Keratinocyte (primary cell): Measurements from ENCODE around the gene TEKTIP1. TPM values are rescaled to one million over a fixed set of nuclear protein-coding genes. Genes with fewer than 3 reads are reported as not detected.
A peak's percentile ranks its signal among the peaks of the same experiment; 100 is the strongest.

Experiments used
- DNase-seq: peaks from one replicate; pipeline ENCODE4 v3.0.0-alpha.2; 2011; ENCODE audit warnings: low read depth, missing footprints, low spot score
- FAIRE-seq: peaks from 2 replicates; lab custom pipeline; 2011; peaks lifted over from hg19 to GRCh38; lab: Jason Lieb, UNC
- H2AFZ ChIP-seq: 2 replicates; pipeline ENCODE4 v1.6.0; 2012; ENCODE audit warnings: low read length, control low read depth, inconsistent platforms; ENCODE audit not compliant: control insufficient read depth
- H3K27ac ChIP-seq: 2 replicates; pipeline ENCODE4 v1.5.1; 2011; ENCODE audit warnings: low read length; ENCODE audit not compliant: control insufficient read depth, insufficient read depth
- H3K27me3 ChIP-seq: 3 replicates; pipeline ENCODE4 v1.6.0; 2011; ENCODE audit warnings: low read length; ENCODE audit not compliant: control insufficient read depth, insufficient read depth; ENCODE audit errors: extremely low read depth
- H3K36me3 ChIP-seq, 2 experiments: 2 replicates in 1 of 2; 3 replicates in 1 of 2; pipeline ENCODE4 v1.5.1; 2011; ENCODE audit warnings: low read length in 2 of 2, mild to moderate bottlenecking in 1 of 2; ENCODE audit not compliant: control insufficient read depth in 2 of 2, insufficient read depth in 2 of 2; ENCODE audit errors: extremely low read depth in 1 of 2
- H3K4me1 ChIP-seq: 3 replicates; pipeline ENCODE4 v1.5.1; 2011; ENCODE audit warnings: low read length; ENCODE audit not compliant: control insufficient read depth, insufficient read depth; ENCODE audit errors: extremely low read depth
- H3K4me2 ChIP-seq: 3 replicates; pipeline ENCODE4 v1.6.0; 2011; ENCODE audit warnings: low read depth, low read length; ENCODE audit not compliant: control insufficient read depth, insufficient read depth; ENCODE audit errors: extremely low read depth
- H3K4me3 ChIP-seq, 3 experiments: fragments of 200-600 bp in 1 of 3; sonication (generic) in 1 of 3; 2 replicates in 2 of 3; 3 replicates in 1 of 3; pipeline ENCODE4 v1.5.1; 2011 to 2016; ENCODE audit warnings: low read length in 3 of 3, mild to moderate bottlenecking in 3 of 3, control low read depth in 2 of 3, inconsistent platforms in 1 of 3, low read depth in 1 of 3, mixed read lengths in 1 of 3, mixed run types in 1 of 3, moderate library complexity in 1 of 3; ENCODE audit not compliant: control insufficient read depth in 2 of 3, insufficient read depth in 2 of 3; ENCODE audit errors: extremely low read depth in 1 of 3
- H3K79me2 ChIP-seq: 2 replicates; pipeline ENCODE4 v1.6.0; 2012; ENCODE audit warnings: low read length; ENCODE audit not compliant: control insufficient read depth, insufficient read depth
- H3K9ac ChIP-seq: 3 replicates; pipeline ENCODE4 v1.6.0; 2011; ENCODE audit warnings: low read length; ENCODE audit not compliant: control insufficient read depth, insufficient read depth; ENCODE audit errors: extremely low read depth
- H3K9me1 ChIP-seq: 3 replicates; pipeline ENCODE4 v1.6.0; 2011; ENCODE audit warnings: low read length; ENCODE audit not compliant: control insufficient read depth, insufficient read depth; ENCODE audit errors: extremely low read depth
- H3K9me3 ChIP-seq: 2 replicates; pipeline ENCODE4 v1.5.1; 2012; ENCODE audit warnings: low read depth, low read length; ENCODE audit not compliant: control insufficient read depth
- H4K20me1 ChIP-seq: 3 replicates; pipeline ENCODE4 v1.6.0; 2011; ENCODE audit warnings: low read length; ENCODE audit not compliant: control insufficient read depth, insufficient read depth; ENCODE audit errors: extremely low read depth
- CTCF ChIP-seq, 3 experiments: IDR thresholded peaks in 1 of 3; conservative IDR thresholded peaks in 1 of 3; optimal IDR thresholded peaks in 1 of 3; 2 replicates in 2 of 3; 3 replicates in 1 of 3; pipeline versions ENCODE3 to v1.5.1; 2011; ENCODE audit warnings: low read length in 3 of 3, mild to moderate bottlenecking in 3 of 3, moderate library complexity in 2 of 3, control low read depth in 1 of 3, inconsistent platforms in 1 of 3; ENCODE audit not compliant: insufficient read depth in 2 of 3; ENCODE audit errors: extremely low read depth in 1 of 3
- EZH2 ChIP-seq: IDR thresholded peaks from one replicate; pipeline ENCODE4 v1.6.1; 2012; ENCODE audit warnings: inconsistent platforms, mild to moderate bottlenecking, low read length, moderate library complexity
- dilution Hi-C: fragments of 300-500 bp; cut with MboI; formaldehyde crosslinking; loops from one replicate; pipeline ENCODE4 v1.7.0; 2020; ENCODE audit warnings: low sequenced_read_pairs; ENCODE audit not compliant: extremely low pct_ligation_motif_present
- polyA plus RNA-seq, 5 experiments: library from polyadenylated mRNA; depleted of rRNA in 3 of 5; stranded (reverse) in 3 of 5; stranded (forward) in 1 of 5; unstranded in 1 of 5; fragments of >200 nt; gene quantifications; 1 replicate in 1 of 5; 2 replicates in 3 of 5; 3 replicates in 1 of 5; pipeline versions ENCODE4 v1.2.1 to v1.2.3, GENCODE V29; 2011 to 2012; ENCODE audit warnings: missing spikeins in 2 of 5, low read depth in 1 of 5, low replicate concordance in 1 of 5

Gene TEKTIP1
- polyA plus RNA-seq, 1 donor (not counting 4 experiments of a cell fraction or from before 2014, with no cell fraction given), result not detected

- H3K9ac ChIP-seq, result no peak overlapping the region
- DNase-seq (no peak), FAIRE-seq (no peak)
- no peak overlapping the region for H2AFZ ChIP-seq
- no peaks in the 10 kb centered on the region for H3K27me3 ChIP-seq
- peak overlapping the region; percentile 30 for H3K4me2 ChIP-seq
- peaks cover 9% of the 10 kb centered on the region for H3K4me1 ChIP-seq
- no peaks in the 10 kb centered on the region for H3K9me3 ChIP-seq
- H3K4me3 ChIP-seq, result no peak overlapping the region
- no peak for TF ChIP-seq CTCF (optimal IDR thresholded peaks at IDR 0.05 in 1 of 3, IDR thresholded peaks at IDR 0.05 in 1 of 3, conservative IDR thresholded peaks at IDR 0.05 in 1 of 3; ENCODE audit: extremely low read depth in 1 of 3, insufficient read depth in 2 of 3, low read length in 3 of 3)
- no peak for TF ChIP-seq EZH2
- H3K79me2 ChIP-seq, result no peaks in the 10 kb centered on the region
- H3K36me3 ChIP-seq, result peaks cover 9 to 21% of the 10 kb centered on the region in 2 experiments
- H4K20me1 ChIP-seq, result peaks cover 4% of the 10 kb centered on the region
- no peaks in the 10 kb centered on the region for H3K9me1 ChIP-seq
- dilution Hi-C loops, result no loop called here
- H3K27ac ChIP-seq, result no peak overlapping the region
Observed at GRCh38 chr19:3545669-3546034, 6.7 kb downstream of the TEKTIP1 start.

- Histone ChIP-seq H3K9me1 (no peaks in the 10 kb centered on the region), H3K4me3 (no peak overlapping the region), H4K20me1 (peaks cover 4% of the 10 kb centered on the region), H2AFZ (no peak overlapping the region), H3K4me1 (peaks cover 9% of the 10 kb centered on the region), H3K9ac (no peak overlapping the region), H3K4me2 (no peak overlapping the region), H3K27ac (no peak overlapping the region), H3K27me3 (no peaks in the 10 kb centered on the region), H3K9me3 (no peaks in the 10 kb centered on the region), H3K36me3 (peaks cover 9 to 22% of the 10 kb centered on the region in 2 experiments), H3K79me2 (peaks cover 3% of the 10 kb centered on the region)
- dilution Hi-C loops, result no loop called here
- FAIRE-seq (no peak), DNase-seq (no peak)
- no peak for TF ChIP-seq EZH2
- no peak for TF ChIP-seq CTCF (optimal IDR thresholded peaks at IDR 0.05 in 1 of 3, IDR thresholded peaks at IDR 0.05 in 1 of 3, conservative IDR thresholded peaks at IDR 0.05 in 1 of 3; ENCODE audit: extremely low read depth in 1 of 3, insufficient read depth in 2 of 3, low read length in 3 of 3)
Observed at GRCh38 chr19:3546119-3546518, 7.1 kb downstream of the TEKTIP1 start.
